ENCODE measurements around the gene LENG8. TPM values are rescaled to one million over a fixed set of nuclear protein-coding genes. Genes with fewer than 3 reads are reported as not detected.

The LENG8 gene
- total RNA-seq, 2 donors from 2014 or later = 282 to 305 TPM

DNA sequence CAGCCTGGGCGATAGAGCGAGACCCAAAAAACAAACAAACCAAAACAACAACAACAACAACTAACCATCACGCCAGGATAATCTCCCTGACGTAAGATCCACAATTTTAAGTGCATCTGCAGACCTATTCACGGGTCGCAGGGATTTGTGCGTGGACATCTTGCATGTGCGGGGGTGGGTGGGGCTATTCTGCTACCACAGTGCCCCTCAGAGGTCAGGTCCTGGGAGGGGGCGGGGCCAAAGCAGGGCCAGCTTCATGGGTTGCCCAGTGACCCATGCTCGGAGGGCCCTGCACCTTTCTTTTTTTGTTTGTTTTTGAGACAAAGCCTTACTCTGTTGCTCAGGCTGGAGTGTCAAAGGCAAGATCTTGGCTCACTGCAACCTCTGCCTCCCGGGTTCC is 26.7 kb downstream of the LENG8 start:
- Histone ChIP-seq H3K36me3 (no peaks in the 10 kb centered on the region), H3K4me1 (ENCODE audit: control insufficient read depth in 1 of 2, low read depth in 2 of 2) (peaks cover 3 to 15% of the 10 kb centered on the region in 2 donors), H3K27ac (no peak overlapping the region), H3K9me3 (no peaks in the 10 kb centered on the region), H3K4me3 (no peak overlapping the region), H3K27me3 (replicated peaks; ENCODE audit: insufficient read depth) (no peaks in the 10 kb centered on the region)
- no peak for ATAC-seq (ENCODE audit: insufficient number of reproducible peaks, low FRiP score, low read depth)
- TF ChIP-seq, protein P1, sequence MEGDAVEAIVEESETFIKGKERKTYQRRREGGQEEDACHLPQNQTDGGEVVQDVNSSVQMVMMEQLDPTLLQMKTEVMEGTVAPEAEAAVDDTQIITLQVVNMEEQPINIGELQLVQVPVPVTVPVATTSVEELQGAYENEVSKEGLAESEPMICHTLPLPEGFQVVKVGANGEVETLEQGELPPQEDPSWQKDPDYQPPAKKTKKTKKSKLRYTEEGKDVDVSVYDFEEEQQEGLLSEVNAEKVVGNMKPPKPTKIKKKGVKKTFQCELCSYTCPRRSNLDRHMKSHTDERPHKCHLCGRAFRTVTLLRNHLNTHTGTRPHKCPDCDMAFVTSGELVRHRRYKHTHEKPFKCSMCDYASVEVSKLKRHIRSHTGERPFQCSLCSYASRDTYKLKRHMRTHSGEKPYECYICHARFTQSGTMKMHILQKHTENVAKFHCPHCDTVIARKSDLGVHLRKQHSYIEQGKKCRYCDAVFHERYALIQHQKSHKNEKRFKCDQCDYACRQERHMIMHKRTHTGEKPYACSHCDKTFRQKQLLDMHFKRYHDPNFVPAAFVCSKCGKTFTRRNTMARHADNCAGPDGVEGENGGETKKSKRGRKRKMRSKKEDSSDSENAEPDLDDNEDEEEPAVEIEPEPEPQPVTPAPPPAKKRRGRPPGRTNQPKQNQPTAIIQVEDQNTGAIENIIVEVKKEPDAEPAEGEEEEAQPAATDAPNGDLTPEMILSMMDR (IDR thresholded peaks at IDR 0.05) = no peak
- no peak for DNase-seq (ENCODE audit: low spot score)

DNA sequence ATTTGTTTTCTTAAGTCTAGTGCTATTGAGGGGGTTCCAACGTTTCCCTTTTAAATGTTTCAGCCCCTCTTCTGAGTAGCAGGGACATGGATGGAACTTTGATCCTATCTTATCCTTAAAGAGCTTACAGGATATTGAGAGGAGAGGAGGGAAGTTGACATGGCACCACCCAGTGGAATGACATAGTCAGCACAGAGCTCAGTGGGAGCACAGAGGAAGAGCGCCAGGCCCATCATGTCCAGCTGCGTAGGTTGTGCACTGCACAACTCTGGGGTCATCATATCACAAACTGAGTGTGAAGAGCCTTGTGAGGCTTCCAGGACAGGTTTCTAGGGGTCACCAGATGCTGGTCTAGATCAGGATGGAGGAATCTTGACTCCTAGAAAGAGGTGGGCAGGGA is 28.7 kb downstream of the LENG8 start:
- no peak overlapping the region for H3K4me3 ChIP-seq
- H3K27me3 ChIP-seq (replicated peaks; ENCODE audit: insufficient read depth) = no peaks in the 10 kb centered on the region
- TF ChIP-seq, protein P1 (IDR thresholded peaks at IDR 0.05) = no peak
- ATAC-seq (ENCODE audit: insufficient number of reproducible peaks, low FRiP score, low read depth) (no peak), DNase-seq (ENCODE audit: low spot score) (no peak)
- H3K9me3 ChIP-seq = no peaks in the 10 kb centered on the region
- H3K4me1 ChIP-seq (ENCODE audit: control insufficient read depth in 1 of 2, low read depth in 2 of 2) = peaks cover 0 to 6% of the 10 kb centered on the region in 2 donors
- H3K36me3 ChIP-seq = no peaks in the 10 kb centered on the region
- no peak overlapping the region for H3K27ac ChIP-seq

DNA sequence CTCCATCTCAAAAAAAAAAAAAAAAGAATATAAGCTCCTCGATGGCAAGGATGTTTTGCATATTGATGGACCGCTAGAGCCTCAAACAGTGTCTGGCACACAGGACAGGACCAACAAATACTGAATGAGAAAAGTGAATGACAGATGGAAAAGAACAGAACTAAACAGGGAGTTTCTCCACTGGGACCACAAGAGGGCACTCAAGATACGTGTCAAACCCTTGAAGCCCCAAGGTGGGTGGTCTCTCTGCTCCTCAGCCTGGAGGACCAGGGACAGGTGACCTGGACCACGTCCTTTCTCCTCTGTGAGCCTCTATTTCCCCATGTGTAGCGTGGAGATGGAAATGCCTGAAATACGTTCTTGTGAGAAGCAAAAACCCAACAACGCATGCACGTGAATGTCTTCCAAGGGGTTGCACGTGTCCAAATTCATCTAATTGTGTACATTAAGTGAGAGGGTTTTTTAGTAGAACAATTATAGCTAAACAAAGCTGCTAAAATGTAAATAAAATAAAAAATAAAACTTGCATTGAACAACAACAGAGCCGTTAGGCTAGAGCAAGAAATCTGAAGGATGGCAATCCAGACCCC is 29.8 kb downstream of the LENG8 start:
- H3K27ac ChIP-seq = no peak overlapping the region
- ATAC-seq (ENCODE audit: insufficient number of reproducible peaks, low FRiP score, low read depth) (no peak), DNase-seq (ENCODE audit: low spot score) (no peak)
- no peak overlapping the region for H3K4me3 ChIP-seq
- no peaks in the 10 kb centered on the region for H3K36me3 ChIP-seq
- peaks cover 0 to 2% of the 10 kb centered on the region in 2 donors for H3K4me1 ChIP-seq (ENCODE audit: control insufficient read depth in 1 of 2, low read depth in 2 of 2)
- TF ChIP-seq, protein P1 (IDR thresholded peaks at IDR 0.05) = peak; percentile 46
- no peaks in the 10 kb centered on the region for H3K27me3 ChIP-seq (replicated peaks; ENCODE audit: insufficient read depth)
- no peaks in the 10 kb centered on the region for H3K9me3 ChIP-seq

DNA sequence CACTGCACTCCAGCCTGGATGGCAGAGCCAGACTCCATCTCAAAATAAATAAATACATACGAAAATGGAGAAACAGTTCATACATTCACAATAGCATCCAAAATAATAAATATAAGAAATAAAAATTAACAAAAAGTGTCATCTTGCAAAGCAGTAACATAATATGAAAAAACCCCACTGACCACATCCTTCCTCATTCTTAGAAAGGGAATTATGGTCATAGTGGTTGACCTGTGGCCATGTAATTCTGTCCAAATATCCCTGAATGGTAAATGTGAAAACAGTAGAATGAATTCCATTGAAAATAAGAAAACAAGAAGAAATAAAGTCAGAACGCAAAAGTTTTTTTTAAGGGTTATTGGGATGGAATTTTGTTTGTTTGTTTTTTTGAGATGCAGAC is 31.1 kb downstream of the LENG8 start:
- Histone ChIP-seq H3K4me1 (ENCODE audit: control insufficient read depth in 1 of 2, low read depth in 2 of 2) (no peaks in the 10 kb centered on the region), H3K36me3 (no peaks in the 10 kb centered on the region), H3K27ac (no peak overlapping the region), H3K27me3 (replicated peaks; ENCODE audit: insufficient read depth) (no peaks in the 10 kb centered on the region), H3K9me3 (no peaks in the 10 kb centered on the region), H3K4me3 (no peak overlapping the region)
- DNase-seq (ENCODE audit: low spot score) = no peak
- TF ChIP-seq, protein P1 (IDR thresholded peaks at IDR 0.05) = no peak
- no peak for ATAC-seq (ENCODE audit: insufficient number of reproducible peaks, low FRiP score, low read depth)

DNA sequence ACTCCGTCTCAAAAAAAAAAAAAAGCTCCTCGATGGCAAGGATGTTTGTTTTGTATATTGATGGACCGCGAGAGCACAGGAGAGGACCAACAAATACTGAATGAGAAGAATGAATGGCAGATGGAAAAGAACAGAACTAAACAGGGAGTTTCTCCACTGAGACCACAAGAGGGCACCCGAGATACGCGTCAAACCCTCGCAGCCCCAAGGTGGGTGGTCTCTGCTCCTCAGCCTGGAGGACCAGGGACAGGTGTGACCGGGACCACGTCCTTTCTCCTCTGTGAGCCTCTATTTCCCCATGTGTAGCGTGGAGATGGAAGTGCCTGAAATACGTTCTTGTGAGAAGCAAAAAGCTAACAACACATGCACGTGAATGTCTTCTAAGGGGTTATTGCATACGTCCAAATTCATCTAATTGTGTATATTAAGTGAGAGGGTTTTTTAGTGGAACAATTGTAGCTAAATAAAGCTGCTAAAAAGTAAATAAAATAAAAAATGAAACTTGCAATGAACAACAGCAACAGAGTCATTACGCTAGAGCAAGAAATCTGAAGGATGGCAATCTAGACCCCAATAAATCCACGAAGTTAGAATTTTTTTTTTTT is 32.4 kb downstream of the LENG8 start:
- no peaks in the 10 kb centered on the region for H3K4me1 ChIP-seq (ENCODE audit: control insufficient read depth in 1 of 2, low read depth in 2 of 2)
- no peaks in the 10 kb centered on the region for H3K9me3 ChIP-seq
- TF ChIP-seq, protein P1 (IDR thresholded peaks at IDR 0.05) = peak; percentile 37
- H3K36me3 ChIP-seq = no peaks in the 10 kb centered on the region
- DNase-seq (ENCODE audit: low spot score) = no peak
- H3K27me3 ChIP-seq (replicated peaks; ENCODE audit: insufficient read depth) = no peaks in the 10 kb centered on the region
- no peak for ATAC-seq (ENCODE audit: insufficient number of reproducible peaks, low FRiP score, low read depth)
- H3K4me3 ChIP-seq = no peak overlapping the region
- no peak overlapping the region for H3K27ac ChIP-seq
